ENCODE measurements around the gene FHOD3.

Gene FHOD3

GRCh38 chr18:36652503-36652902, 355.0 kb downstream of the FHOD3 start:
- Histone ChIP-seq H3K79me2 (ENCODE audit: control insufficient read depth, insufficient read depth, low read length, unreplicated experiment) (no peaks in the 10 kb centered on the region), H3K4me1 (ENCODE audit: control insufficient read depth, insufficient read depth, low read length, unreplicated experiment) (no peaks in the 10 kb centered on the region), H2AFZ (ENCODE audit: low read length, unreplicated experiment) (no peak overlapping the region), H3K27me3 (ENCODE audit: insufficient read depth, low read length) (peaks cover 8% of the 10 kb centered on the region; the same call in 1 of the 2 replicates), H3K4me3 (ENCODE audit: low read depth, low read length) (no peak overlapping the region), H3K36me3 (ENCODE audit: insufficient read depth, low read length) (no peaks in the 10 kb centered on the region), H3K27ac (ENCODE audit: low read depth, low read length) (no peak overlapping the region)

- Histone ChIP-seq H2AFZ (ENCODE audit: low read length, unreplicated experiment) (no peak overlapping the region), H3K27ac (ENCODE audit: low read depth, low read length) (no peak overlapping the region), H3K36me3 (ENCODE audit: insufficient read depth, low read length) (no peaks in the 10 kb centered on the region), H3K79me2 (ENCODE audit: control insufficient read depth, insufficient read depth, low read length, unreplicated experiment) (no peaks in the 10 kb centered on the region), H3K4me1 (ENCODE audit: control insufficient read depth, insufficient read depth, low read length, unreplicated experiment) (no peaks in the 10 kb centered on the region), H3K27me3 (ENCODE audit: insufficient read depth, low read length) (peaks cover 8% of the 10 kb centered on the region; the same call in 1 of the 2 replicates), H3K4me3 (ENCODE audit: low read depth, low read length) (no peak overlapping the region)
Observed at GRCh38 chr18:36653141-36653869, 355.8 kb downstream of the FHOD3 start.

- no peaks in the 10 kb centered on the region for H3K36me3 ChIP-seq (ENCODE audit: insufficient read depth, low read length)
- H3K27me3 ChIP-seq (ENCODE audit: insufficient read depth, low read length), result peaks cover 8% of the 10 kb centered on the region; the same call in 1 of the 2 replicates
- H2AFZ ChIP-seq (ENCODE audit: low read length, unreplicated experiment), result no peak overlapping the region
- no peak overlapping the region for H3K27ac ChIP-seq (ENCODE audit: low read depth, low read length)
- H3K4me3 ChIP-seq (ENCODE audit: low read depth, low read length), result no peak overlapping the region
- H3K4me1 ChIP-seq (ENCODE audit: control insufficient read depth, insufficient read depth, low read length, unreplicated experiment), result no peaks in the 10 kb centered on the region
- H3K79me2 ChIP-seq (ENCODE audit: control insufficient read depth, insufficient read depth, low read length, unreplicated experiment), result no peaks in the 10 kb centered on the region
Observed at GRCh38 chr18:36653870-36654269, 356.4 kb downstream of the FHOD3 start.

- H3K4me1 ChIP-seq (ENCODE audit: control insufficient read depth, insufficient read depth, low read length, unreplicated experiment), result no peaks in the 10 kb centered on the region
- no peak overlapping the region for H3K4me3 ChIP-seq (ENCODE audit: low read depth, low read length)
- H3K36me3 ChIP-seq (ENCODE audit: insufficient read depth, low read length), result no peaks in the 10 kb centered on the region
- peaks cover 8% of the 10 kb centered on the region; the same call in 1 of the 2 replicates for H3K27me3 ChIP-seq (ENCODE audit: insufficient read depth, low read length)
- H2AFZ ChIP-seq (ENCODE audit: low read length, unreplicated experiment), result no peak overlapping the region
- H3K79me2 ChIP-seq (ENCODE audit: control insufficient read depth, insufficient read depth, low read length, unreplicated experiment), result no peaks in the 10 kb centered on the region
- no peak overlapping the region for H3K27ac ChIP-seq (ENCODE audit: low read depth, low read length)
Observed at GRCh38 chr18:36655074-36655473, 357.6 kb downstream of the FHOD3 start.

GRCh38 chr18:36655930-36656329, 358.4 kb downstream of the FHOD3 start:
- Histone ChIP-seq H3K4me1 (ENCODE audit: control insufficient read depth, insufficient read depth, low read length, unreplicated experiment) (no peaks in the 10 kb centered on the region), H3K4me3 (ENCODE audit: low read depth, low read length) (no peak overlapping the region), H3K79me2 (ENCODE audit: control insufficient read depth, insufficient read depth, low read length, unreplicated experiment) (no peaks in the 10 kb centered on the region), H2AFZ (ENCODE audit: low read length, unreplicated experiment) (no peak overlapping the region), H3K36me3 (ENCODE audit: insufficient read depth, low read length) (no peaks in the 10 kb centered on the region), H3K27ac (ENCODE audit: low read depth, low read length) (no peak overlapping the region), H3K27me3 (ENCODE audit: insufficient read depth, low read length) (peaks cover 8% of the 10 kb centered on the region; the same call in 1 of the 2 replicates)

- Histone ChIP-seq H3K4me1 (ENCODE audit: control insufficient read depth, insufficient read depth, low read length, unreplicated experiment) (no peaks in the 10 kb centered on the region), H3K27ac (ENCODE audit: low read depth, low read length) (no peak overlapping the region), H3K27me3 (ENCODE audit: insufficient read depth, low read length) (no peaks in the 10 kb centered on the region; the same call in 1 of the 2 replicates)
Observed at GRCh38 chr18:36658611-36659010, 361.1 kb downstream of the FHOD3 start.

GRCh38 chr18:36660311-36660710, 362.8 kb downstream of the FHOD3 start:
- Histone ChIP-seq H3K79me2 (ENCODE audit: control insufficient read depth, insufficient read depth, low read length, unreplicated experiment) (no peaks in the 10 kb centered on the region), H3K27ac (ENCODE audit: low read depth, low read length) (no peak overlapping the region), H3K36me3 (ENCODE audit: insufficient read depth, low read length) (no peaks in the 10 kb centered on the region), H3K27me3 (ENCODE audit: insufficient read depth, low read length) (no peaks in the 10 kb centered on the region), H3K4me3 (ENCODE audit: low read depth, low read length) (no peak overlapping the region), H3K4me1 (ENCODE audit: control insufficient read depth, insufficient read depth, low read length, unreplicated experiment) (no peaks in the 10 kb centered on the region), H2AFZ (ENCODE audit: low read length, unreplicated experiment) (no peak overlapping the region)

More at GRCh38 chr18:36658611-36659010, 361.1 kb downstream of the FHOD3 start:
- Histone ChIP-seq H3K4me3 (ENCODE audit: low read depth, low read length) (no peak overlapping the region), H2AFZ (ENCODE audit: low read length, unreplicated experiment) (no peak overlapping the region), H3K79me2 (ENCODE audit: control insufficient read depth, insufficient read depth, low read length, unreplicated experiment) (no peaks in the 10 kb centered on the region), H3K36me3 (ENCODE audit: insufficient read depth, low read length) (no peaks in the 10 kb centered on the region)

- no peak overlapping the region for H3K4me3 ChIP-seq (ENCODE audit: low read depth, low read length)
- no peaks in the 10 kb centered on the region for H3K27me3 ChIP-seq (ENCODE audit: insufficient read depth, low read length)
- no peaks in the 10 kb centered on the region for H3K79me2 ChIP-seq (ENCODE audit: control insufficient read depth, insufficient read depth, low read length, unreplicated experiment)
- H3K4me1 ChIP-seq (ENCODE audit: control insufficient read depth, insufficient read depth, low read length, unreplicated experiment), result no peaks in the 10 kb centered on the region
- H3K36me3 ChIP-seq (ENCODE audit: insufficient read depth, low read length), result no peaks in the 10 kb centered on the region
- H3K27ac ChIP-seq (ENCODE audit: low read depth, low read length), result no peak overlapping the region
- H2AFZ ChIP-seq (ENCODE audit: low read length, unreplicated experiment), result no peak overlapping the region
Observed at GRCh38 chr18:36661999-36662398, 364.5 kb downstream of the FHOD3 start.

- Histone ChIP-seq H3K27ac (ENCODE audit: low read depth, low read length) (no peak overlapping the region), H3K4me3 (ENCODE audit: low read depth, low read length) (no peak overlapping the region), H3K4me1 (ENCODE audit: control insufficient read depth, insufficient read depth, low read length, unreplicated experiment) (no peaks in the 10 kb centered on the region), H3K27me3 (ENCODE audit: insufficient read depth, low read length) (no peaks in the 10 kb centered on the region), H2AFZ (ENCODE audit: low read length, unreplicated experiment) (no peak overlapping the region), H3K36me3 (ENCODE audit: insufficient read depth, low read length) (no peaks in the 10 kb centered on the region), H3K79me2 (ENCODE audit: control insufficient read depth, insufficient read depth, low read length, unreplicated experiment) (no peaks in the 10 kb centered on the region)
Observed at GRCh38 chr18:36663312-36663711, 365.8 kb downstream of the FHOD3 start.

- H3K4me3 ChIP-seq (ENCODE audit: low read depth, low read length), result no peak overlapping the region
- no peaks in the 10 kb centered on the region for H3K4me1 ChIP-seq (ENCODE audit: control insufficient read depth, insufficient read depth, low read length, unreplicated experiment)
- no peaks in the 10 kb centered on the region for H3K36me3 ChIP-seq (ENCODE audit: insufficient read depth, low read length)
- H3K79me2 ChIP-seq (ENCODE audit: control insufficient read depth, insufficient read depth, low read length, unreplicated experiment), result no peaks in the 10 kb centered on the region
- no peak overlapping the region for H2AFZ ChIP-seq (ENCODE audit: low read length, unreplicated experiment)
- H3K27me3 ChIP-seq (ENCODE audit: insufficient read depth, low read length), result no peaks in the 10 kb centered on the region
- H3K27ac ChIP-seq (ENCODE audit: low read depth, low read length), result no peak overlapping the region
Observed at GRCh38 chr18:36665952-36666351, 368.4 kb downstream of the FHOD3 start.

GRCh38 chr18:36667811-36668210, 370.3 kb downstream of the FHOD3 start:
- Histone ChIP-seq H3K27me3 (ENCODE audit: insufficient read depth, low read length) (no peaks in the 10 kb centered on the region), H3K36me3 (ENCODE audit: insufficient read depth, low read length) (no peaks in the 10 kb centered on the region), H3K27ac (ENCODE audit: low read depth, low read length) (no peak overlapping the region), H3K79me2 (ENCODE audit: control insufficient read depth, insufficient read depth, low read length, unreplicated experiment) (no peaks in the 10 kb centered on the region), H3K4me1 (ENCODE audit: control insufficient read depth, insufficient read depth, low read length, unreplicated experiment) (peaks cover 7% of the 10 kb centered on the region), H3K4me3 (ENCODE audit: low read depth, low read length) (no peak overlapping the region), H2AFZ (ENCODE audit: low read length, unreplicated experiment) (no peak overlapping the region)

Data from ACC112 (cell line).